NB4 (cell line): ENCODE data around the gene MACROD2.

Experiments used
- MYC ChIP-seq: IDR thresholded peaks from 2 replicates; pipeline ENCODE4 v1.6.1; 2011; ENCODE audit warnings: low read depth, low read length
- POLR2A ChIP-seq: IDR thresholded peaks from 2 replicates; pipeline ENCODE4 v1.6.1; 2011; ENCODE audit warnings: mild to moderate bottlenecking; ENCODE audit not compliant: insufficient read length; ENCODE audit errors: extremely low read depth
- TF ChIP-seq, protein P1 (sequence below): IDR thresholded peaks from one replicate; pipeline ENCODE4 v1.5.1; 2012; ENCODE audit warnings: low read depth, low read length
- TF ChIP-seq, protein P2 (sequence below): IDR thresholded peaks from 2 replicates; pipeline ENCODE4 v1.6.1; 2011; ENCODE audit warnings: low read depth, low read length

DNA sequence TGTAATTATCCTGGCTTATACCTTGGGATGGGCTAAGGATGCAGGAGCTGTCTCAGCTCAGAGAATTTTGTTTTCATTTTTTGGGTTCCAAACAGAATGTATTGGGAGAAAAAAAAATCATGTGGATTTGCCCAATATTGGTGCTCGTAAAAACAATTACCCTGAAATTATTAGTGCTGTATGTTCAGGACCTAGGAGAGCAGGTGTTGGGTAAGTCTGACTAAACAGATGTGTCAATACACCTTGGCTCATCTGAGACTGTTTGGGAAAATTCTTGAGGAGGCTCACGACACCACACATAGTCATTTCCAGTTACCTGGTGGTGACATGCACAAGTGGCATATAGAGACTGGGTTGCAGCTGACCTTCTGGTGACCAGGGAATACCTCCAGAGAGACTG is 1144.2 kb downstream of the MACROD2 start:
- TF ChIP-seq MYC, result no peak
- TF ChIP-seq, protein P1, sequence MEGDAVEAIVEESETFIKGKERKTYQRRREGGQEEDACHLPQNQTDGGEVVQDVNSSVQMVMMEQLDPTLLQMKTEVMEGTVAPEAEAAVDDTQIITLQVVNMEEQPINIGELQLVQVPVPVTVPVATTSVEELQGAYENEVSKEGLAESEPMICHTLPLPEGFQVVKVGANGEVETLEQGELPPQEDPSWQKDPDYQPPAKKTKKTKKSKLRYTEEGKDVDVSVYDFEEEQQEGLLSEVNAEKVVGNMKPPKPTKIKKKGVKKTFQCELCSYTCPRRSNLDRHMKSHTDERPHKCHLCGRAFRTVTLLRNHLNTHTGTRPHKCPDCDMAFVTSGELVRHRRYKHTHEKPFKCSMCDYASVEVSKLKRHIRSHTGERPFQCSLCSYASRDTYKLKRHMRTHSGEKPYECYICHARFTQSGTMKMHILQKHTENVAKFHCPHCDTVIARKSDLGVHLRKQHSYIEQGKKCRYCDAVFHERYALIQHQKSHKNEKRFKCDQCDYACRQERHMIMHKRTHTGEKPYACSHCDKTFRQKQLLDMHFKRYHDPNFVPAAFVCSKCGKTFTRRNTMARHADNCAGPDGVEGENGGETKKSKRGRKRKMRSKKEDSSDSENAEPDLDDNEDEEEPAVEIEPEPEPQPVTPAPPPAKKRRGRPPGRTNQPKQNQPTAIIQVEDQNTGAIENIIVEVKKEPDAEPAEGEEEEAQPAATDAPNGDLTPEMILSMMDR, result no peak
- TF ChIP-seq, protein P2, sequence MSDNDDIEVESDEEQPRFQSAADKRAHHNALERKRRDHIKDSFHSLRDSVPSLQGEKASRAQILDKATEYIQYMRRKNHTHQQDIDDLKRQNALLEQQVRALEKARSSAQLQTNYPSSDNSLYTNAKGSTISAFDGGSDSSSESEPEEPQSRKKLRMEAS, result no peak
- TF ChIP-seq POLR2A, result no peak
